Middle frontal gyrus (tissue), 1 donor: ENCODE results near the gene TAF11L14.
"Not testable (repeated sequence)": the region's sequence is repeated elsewhere in the genome, so short reads cannot be mapped to it uniquely, and the experiment has no call there.

Source experiments
- DNase-seq: peaks from one replicate; pipeline ENCODE4 v3.0.0-alpha.2; 2015; ENCODE audit warnings: low spot score; ENCODE audit errors: extremely low spot score

The TAF11L14 gene

GRCh38 chr5:17634160-17634559, at the start of gene TAF11L14:
Gene TAF11L14, plus strand, starts transcription at chr5:17634460.
- DNase-seq: no peak

- not testable (repeated sequence) for DNase-seq
Observed at GRCh38 chr5:17585658-17586057, 48.6 kb upstream of the TAF11L14 start, which contains the start of gene TAF11L7. Gene TAF11L7, minus strand, starts transcription at chr5:17585758.

GRCh38 chr5:17590860-17591259, 43.4 kb upstream of the TAF11L14 start, which contains the start of gene TAF11L8:
Gene TAF11L8, minus strand, starts transcription at chr5:17590960.
- not testable (repeated sequence) for DNase-seq

- DNase-seq: not testable (repeated sequence)
Observed at GRCh38 chr5:17594255-17594654, 40.0 kb upstream of the TAF11L14 start, which contains the start of gene TAF11L9. Gene TAF11L9, minus strand, starts transcription at chr5:17594394.

- not testable (repeated sequence) for DNase-seq
Observed at GRCh38 chr5:17597728-17598127, 36.5 kb upstream of the TAF11L14 start, which contains the start of gene TAF11L10. Gene TAF11L10, minus strand, starts transcription at chr5:17597828.

- not testable (repeated sequence) for DNase-seq
Observed at GRCh38 chr5:17603880-17604279, 30.4 kb upstream of the TAF11L14 start, which contains the start of gene TAF11L11. Gene TAF11L11, plus strand, starts transcription at chr5:17604183.

GRCh38 chr5:17604951-17605350, 29.3 kb upstream of the TAF11L14 start:
- no peak for DNase-seq

- DNase-seq: not testable (repeated sequence)
Observed at GRCh38 chr5:17607461-17607860, 26.8 kb upstream of the TAF11L14 start.

GRCh38 chr5:17610092-17610491, 24.2 kb upstream of the TAF11L14 start, which contains the start of gene TAF11L12:
Gene TAF11L12, plus strand, starts transcription at chr5:17610392.
- DNase-seq: not testable (repeated sequence)

GRCh38 chr5:17614872-17615605, 19.2 kb upstream of the TAF11L14 start:
- DNase-seq: no peak

- no peak for DNase-seq
Observed at GRCh38 chr5:17619354-17619753, 14.9 kb upstream of the TAF11L14 start.

GRCh38 chr5:17620627-17621026, 13.6 kb upstream of the TAF11L14 start:
- no peak for DNase-seq

GRCh38 chr5:17625686-17626085, 8.6 kb upstream of the TAF11L14 start:
- DNase-seq: no peak

- DNase-seq: not testable (repeated sequence)
Observed at GRCh38 chr5:17631788-17632187, 2.5 kb upstream of the TAF11L14 start, which contains the start of gene TAF11L13. Gene TAF11L13, plus strand, starts transcription at chr5:17632088.

- not testable (repeated sequence) for DNase-seq
Observed at GRCh38 chr5:17649232-17649631, 15.0 kb downstream of the TAF11L14 start.

- not testable (repeated sequence) for DNase-seq
Observed at GRCh38 chr5:17655201-17655759, 21.0 kb downstream of the TAF11L14 start.

GRCh38 chr5:17655921-17656320, 21.7 kb downstream of the TAF11L14 start:
- DNase-seq: no peak

GRCh38 chr5:17663182-17663581, 28.9 kb downstream of the TAF11L14 start:
- no peak for DNase-seq

- no peak for DNase-seq
Observed at GRCh38 chr5:17665836-17666235, 31.6 kb downstream of the TAF11L14 start.

GRCh38 chr5:17666726-17667235, 32.5 kb downstream of the TAF11L14 start:
- DNase-seq: no peak

- DNase-seq: no peak
Observed at GRCh38 chr5:17670353-17670752, 36.1 kb downstream of the TAF11L14 start.

- no peak for DNase-seq
Observed at GRCh38 chr5:17678751-17679324, 44.6 kb downstream of the TAF11L14 start.
